Liver (tissue), 9 donors: ENCODE results near the gene FAM124A. TPM values are rescaled to one million over a fixed set of nuclear protein-coding genes. Genes with fewer than 3 reads are reported as not detected.
A peak's percentile ranks its signal among the peaks of the same experiment; 100 is the strongest.

Experiments
- DNase-seq: peaks from one replicate; pipeline ENCODE4 v3.0.0-alpha.2; 2017; ENCODE audit warnings: low spot score
- H3K27ac ChIP-seq, 2 donors: one replicate each; pipeline ENCODE4 v1.7.0; 2013; ENCODE audit warnings: inconsistent platforms in 2 of 2, low read length in 2 of 2, control low read depth in 1 of 2, low read depth in 1 of 2, mild to moderate bottlenecking in 1 of 2
- H3K27me3 ChIP-seq, 4 donors: one replicate each; pipeline versions ENCODE4 v1.6.1 to v1.7.0; 2013; ENCODE audit warnings: low read length in 3 of 4, inconsistent platforms in 1 of 4, mild to moderate bottlenecking in 1 of 4, moderate library complexity in 1 of 4; ENCODE audit not compliant: control insufficient read depth in 4 of 4, insufficient read depth in 4 of 4
- H3K36me3 ChIP-seq, 4 donors: one replicate each; pipeline versions ENCODE4 v1.6.1 to v1.7.0; 2013; ENCODE audit warnings: low read length in 3 of 4, mild to moderate bottlenecking in 3 of 4, low read depth in 1 of 4, moderate library complexity in 1 of 4; ENCODE audit not compliant: control insufficient read depth in 4 of 4, insufficient read depth in 3 of 4
- H3K4me1 ChIP-seq, 4 donors: one replicate each; pipeline versions ENCODE4 v1.6.1 to v1.7.0; 2013; ENCODE audit warnings: low read length in 3 of 4, mild to moderate bottlenecking in 3 of 4, moderate library complexity in 1 of 4; ENCODE audit not compliant: control insufficient read depth in 4 of 4, insufficient read depth in 4 of 4
- H3K4me3 ChIP-seq, 3 donors: one replicate each; pipeline versions ENCODE4 v1.6.1 to v1.7.0; 2013; ENCODE audit warnings: low read length in 3 of 3, control low read depth in 1 of 3, low read depth in 1 of 3, mild to moderate bottlenecking in 1 of 3
- H3K9ac ChIP-seq, 2 donors: one replicate each; pipeline ENCODE4 v1.7.0; 2013; ENCODE audit warnings: low read length in 2 of 2, mild to moderate bottlenecking in 2 of 2, moderate library complexity in 2 of 2, control low read depth in 1 of 2, low read depth in 1 of 2
- H3K9me3 ChIP-seq, 4 donors: one replicate each; pipeline versions ENCODE4 v1.6.1 to v1.7.0; 2013; ENCODE audit warnings: low read length in 3 of 4; ENCODE audit not compliant: control insufficient read depth in 4 of 4
- EGR1 ChIP-seq, 2 donors: IDR thresholded peaks; 2 replicates each; pipeline ENCODE4 v1.6.1; 2016 to 2018; ENCODE audit warnings: antibody characterized with exemption in 2 of 2, low read depth in 2 of 2
- FOXA1 ChIP-seq: IDR thresholded peaks from 2 replicates; pipeline ENCODE4 v1.6.1; 2016; ENCODE audit warnings: antibody characterized with exemption
- FOXA2 ChIP-seq: IDR thresholded peaks from 2 replicates; pipeline ENCODE4 v1.6.1; 2016; ENCODE audit warnings: antibody characterized with exemption
- GABPA ChIP-seq, 2 donors: IDR thresholded peaks in 1 of 2; conservative IDR thresholded peaks in 1 of 2; 2 replicates each; pipeline ENCODE4 v1.6.1; 2016; ENCODE audit warnings: antibody characterized with exemption in 2 of 2, mild to moderate bottlenecking in 1 of 2, moderate library complexity in 1 of 2
- HNF4A ChIP-seq, 2 donors: conservative IDR thresholded peaks; 2 replicates each; pipeline ENCODE4 v1.6.1; 2016; ENCODE audit warnings: antibody characterized with exemption in 2 of 2, mild to moderate bottlenecking in 2 of 2
- HNF4G ChIP-seq: IDR thresholded peaks from 2 replicates; pipeline ENCODE4 v1.6.1; 2016; ENCODE audit warnings: antibody characterized with exemption
- JUND ChIP-seq, 2 donors: IDR thresholded peaks; 2 replicates each; pipeline ENCODE4 v1.6.1; 2016; ENCODE audit warnings: antibody characterized with exemption in 2 of 2
- REST ChIP-seq: IDR thresholded peaks from 2 replicates; pipeline ENCODE4 v1.6.1; 2016; ENCODE audit warnings: antibody characterized with exemption, mild to moderate bottlenecking
- RXRA ChIP-seq, 2 donors: IDR thresholded peaks; 2 replicates each; pipeline ENCODE4 v1.6.1; 2017 to 2018; ENCODE audit warnings: antibody characterized with exemption in 2 of 2, mild to moderate bottlenecking in 1 of 2
- SP1 ChIP-seq: IDR thresholded peaks from 2 replicates; pipeline ENCODE4 v1.6.1; 2018; ENCODE audit warnings: antibody characterized with exemption, mild to moderate bottlenecking
- TAF1 ChIP-seq: conservative IDR thresholded peaks from 2 replicates; pipeline ENCODE4 v1.6.1; 2016; ENCODE audit warnings: antibody characterized with exemption, mild to moderate bottlenecking
- WGBS: extraction: QIAGEN DNeasy Blood & Tissue Kit; methylation state at CpG from one replicate; pipeline ENCODE4 v1.1.7; 2013; 5-methylcytosine and 5-hydroxymethylcytosine counted together
- polyA plus RNA-seq, 2 donors: library from polyadenylated mRNA; stranded (reverse) in 1 of 2; unstranded in 1 of 2; fragments of 200-250 nt in 1 of 2; fragments of >200 nt in 1 of 2; fragmentation: Nextera tagmentation in 1 of 2; extraction: Ambion mirVana in 1 of 2; gene quantifications; one replicate each; pipeline versions ENCODE4 v1.2.1 to v1.2.3, GENCODE V29; 2013 to 2015
- total RNA-seq, 2 donors: library from RNA; depleted of rRNA; stranded (reverse); fragments of >200 nt; gene quantifications; one replicate each; pipeline ENCODE4 v1.2.3, GENCODE V29; 2014
- TF ChIP-seq, protein P1 (sequence below): IDR thresholded peaks from 2 replicates; pipeline ENCODE4 v1.6.1; 2016; ENCODE audit warnings: antibody characterized with exemption
- TF ChIP-seq, protein P2 (sequence below): IDR thresholded peaks from 2 replicates; pipeline ENCODE4 v1.6.1; 2016; ENCODE audit warnings: antibody characterized with exemption
- TF ChIP-seq, protein P3 (sequence below): fragments of 150-350 bp; IDR thresholded peaks from 2 replicates; pipeline ENCODE4 v1.5.1; 2017; ENCODE audit warnings: improper control_type of control experiment, low read depth, low read length; ENCODE audit not compliant: missing input control
- donor health status: healthy.
- donor health status: healthy.
- donor health status: healthy.
- donor health status: healthy.
- donor health status: healthy.

The FAM124A gene, protein sequence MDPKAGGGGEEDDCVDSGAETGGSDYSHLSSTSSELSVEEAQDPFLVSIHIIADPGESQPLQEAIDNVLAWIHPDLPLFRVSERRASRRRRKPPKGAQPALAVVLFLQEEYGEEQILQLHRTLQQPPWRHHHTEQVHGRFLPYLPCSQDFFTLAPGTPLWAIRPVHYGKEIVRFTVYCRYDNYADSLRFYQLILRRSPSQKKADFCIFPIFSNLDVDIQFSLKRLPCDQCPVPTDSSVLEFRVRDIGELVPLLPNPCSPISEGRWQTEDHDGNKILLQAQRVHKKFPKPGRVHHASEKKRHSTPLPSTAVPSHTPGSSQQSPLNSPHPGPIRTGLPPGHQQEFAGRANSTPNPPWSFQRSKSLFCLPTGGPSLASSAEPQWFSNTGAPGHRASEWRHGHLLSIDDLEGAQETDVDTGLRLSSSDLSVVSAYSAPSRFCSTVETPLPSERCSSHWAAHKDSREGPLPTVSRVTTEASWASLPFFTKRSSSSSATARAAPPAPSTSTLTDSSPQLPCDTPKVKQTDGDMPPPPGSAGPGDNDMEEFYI
- total RNA-seq (under 1 TPM; 0.51 to 0.92 TPM), polyA plus RNA-seq (under 1 TPM; 0.33 to 0.40 TPM)

- H3K9ac ChIP-seq, result no peak within 1 kb of the TSS
- H3K27ac ChIP-seq, result peak within 1 kb of the TSS in 1 of 2 donors; percentile 11
- H3K36me3 ChIP-seq, result no peaks in the 10 kb centered on the region
These were observed at the start of gene FAM124A for GRCh38 chr13:51222037-51222685. Gene FAM124A, plus strand, starts transcription at chr13:51222398. Its CDS starts 104 bp downstream, at chr13:51222502.

DNA sequence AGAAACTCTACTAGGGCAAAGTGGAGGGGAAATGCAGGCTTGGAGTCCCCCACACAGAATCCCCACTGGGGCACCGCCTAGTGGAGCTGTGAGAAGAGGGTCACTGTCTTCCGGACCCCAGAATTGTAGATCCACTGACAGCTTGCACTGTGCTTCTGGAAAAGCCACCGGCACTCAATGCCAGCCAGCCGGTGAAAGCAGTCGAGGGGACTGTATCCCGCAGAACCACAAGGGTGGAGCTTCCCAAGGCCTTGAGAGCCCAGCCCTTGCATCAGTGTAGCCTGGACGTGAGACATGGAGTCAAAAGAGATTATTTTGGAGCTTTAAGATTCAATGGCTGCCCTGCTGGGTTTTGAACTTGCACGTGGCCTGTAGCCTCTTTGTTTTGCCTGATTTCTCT lies 47.2 kb upstream of the FAM124A start:
- TF ChIP-seq GABPA (IDR thresholded peaks at IDR 0.05 in 1 of 2, conservative IDR thresholded peaks at IDR 0.05 in 1 of 2) (no peak), FOXA2 (no peak), HNF4A (conservative IDR thresholded peaks at IDR 0.05) (no peak), EGR1 (IDR thresholded peaks at IDR 0.05; ENCODE audit: low read depth in 2 of 2) (no peak), JUND (IDR thresholded peaks at IDR 0.05) (no peak), RXRA (IDR thresholded peaks at IDR 0.05) (no peak), SP1 (no peak), FOXA1 (no peak), TAF1 (no peak), REST (no peak), HNF4G (no peak)
- TF ChIP-seq, protein P1, sequence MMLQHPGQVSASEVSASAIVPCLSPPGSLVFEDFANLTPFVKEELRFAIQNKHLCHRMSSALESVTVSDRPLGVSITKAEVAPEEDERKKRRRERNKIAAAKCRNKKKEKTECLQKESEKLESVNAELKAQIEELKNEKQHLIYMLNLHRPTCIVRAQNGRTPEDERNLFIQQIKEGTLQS, result no peak
- TF ChIP-seq, protein P2, sequence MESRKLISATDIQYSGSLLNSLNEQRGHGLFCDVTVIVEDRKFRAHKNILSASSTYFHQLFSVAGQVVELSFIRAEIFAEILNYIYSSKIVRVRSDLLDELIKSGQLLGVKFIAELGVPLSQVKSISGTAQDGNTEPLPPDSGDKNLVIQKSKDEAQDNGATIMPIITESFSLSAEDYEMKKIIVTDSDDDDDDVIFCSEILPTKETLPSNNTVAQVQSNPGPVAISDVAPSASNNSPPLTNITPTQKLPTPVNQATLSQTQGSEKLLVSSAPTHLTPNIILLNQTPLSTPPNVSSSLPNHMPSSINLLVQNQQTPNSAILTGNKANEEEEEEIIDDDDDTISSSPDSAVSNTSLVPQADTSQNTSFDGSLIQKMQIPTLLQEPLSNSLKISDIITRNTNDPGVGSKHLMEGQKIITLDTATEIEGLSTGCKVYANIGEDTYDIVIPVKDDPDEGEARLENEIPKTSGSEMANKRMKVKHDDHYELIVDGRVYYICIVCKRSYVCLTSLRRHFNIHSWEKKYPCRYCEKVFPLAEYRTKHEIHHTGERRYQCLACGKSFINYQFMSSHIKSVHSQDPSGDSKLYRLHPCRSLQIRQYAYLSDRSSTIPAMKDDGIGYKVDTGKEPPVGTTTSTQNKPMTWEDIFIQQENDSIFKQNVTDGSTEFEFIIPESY, result no peak
- TF ChIP-seq, protein P3, sequence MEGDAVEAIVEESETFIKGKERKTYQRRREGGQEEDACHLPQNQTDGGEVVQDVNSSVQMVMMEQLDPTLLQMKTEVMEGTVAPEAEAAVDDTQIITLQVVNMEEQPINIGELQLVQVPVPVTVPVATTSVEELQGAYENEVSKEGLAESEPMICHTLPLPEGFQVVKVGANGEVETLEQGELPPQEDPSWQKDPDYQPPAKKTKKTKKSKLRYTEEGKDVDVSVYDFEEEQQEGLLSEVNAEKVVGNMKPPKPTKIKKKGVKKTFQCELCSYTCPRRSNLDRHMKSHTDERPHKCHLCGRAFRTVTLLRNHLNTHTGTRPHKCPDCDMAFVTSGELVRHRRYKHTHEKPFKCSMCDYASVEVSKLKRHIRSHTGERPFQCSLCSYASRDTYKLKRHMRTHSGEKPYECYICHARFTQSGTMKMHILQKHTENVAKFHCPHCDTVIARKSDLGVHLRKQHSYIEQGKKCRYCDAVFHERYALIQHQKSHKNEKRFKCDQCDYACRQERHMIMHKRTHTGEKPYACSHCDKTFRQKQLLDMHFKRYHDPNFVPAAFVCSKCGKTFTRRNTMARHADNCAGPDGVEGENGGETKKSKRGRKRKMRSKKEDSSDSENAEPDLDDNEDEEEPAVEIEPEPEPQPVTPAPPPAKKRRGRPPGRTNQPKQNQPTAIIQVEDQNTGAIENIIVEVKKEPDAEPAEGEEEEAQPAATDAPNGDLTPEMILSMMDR, result no peak
- no peaks in the 10 kb centered on the region for H3K9me3 ChIP-seq
- H3K4me3 ChIP-seq, result no peak overlapping the region
- no peak for DNase-seq
- H3K36me3 ChIP-seq, result no peaks in the 10 kb centered on the region
- H3K4me1 ChIP-seq, result peaks cover 0 to 3% (median 0%) of the 10 kb centered on the region in 4 donors
- no peak overlapping the region for H3K9ac ChIP-seq
- 91% methylated on average over 8 of the region's 8 CpGs for WGBS
- H3K27ac ChIP-seq, result no peak overlapping the region
- no peaks in the 10 kb centered on the region for H3K27me3 ChIP-seq

More at GRCh38 chr13:51222037-51222685, at the start of gene FAM124A:
- TF ChIP-seq, protein P3, result peak; percentile 50
- TF ChIP-seq SP1, result no peak
- peak within 1 kb of the TSS; percentile 45 to 78 (median 54) for H3K4me3 ChIP-seq
- under 1% methylated on average over 106 of the region's 106 CpGs for WGBS
- peaks cover 0 to 3% (median 0%) of the 10 kb centered on the region in 4 donors for H3K27me3 ChIP-seq
- H3K4me1 ChIP-seq, result peaks cover 0 to 13% (median 9%) of the 10 kb centered on the region in 4 donors
- DNase-seq, result peak; percentile 42
- no peaks in the 10 kb centered on the region for H3K9me3 ChIP-seq
